HEK293 (cell line): ENCODE measurements around the gene MARCHF11.

Experiments used
- CTCF ChIA-PET: fragments of 350-600 bp; formaldehyde crosslinking; extraction: SDS; loops from one replicate; lab custom pipeline; 2021; ENCODE audit warnings: antibody characterized with exemption; lab: Yijun Ruan, JAX
- POLR2A ChIA-PET: fragments of 300-600 bp; formaldehyde crosslinking; extraction: SDS; loops from one replicate; lab custom pipeline; 2020; ENCODE audit warnings: antibody characterized with exemption, inconsistent platforms; lab: Yijun Ruan, JAX
- H3K27ac ChIP-seq: fragments of 200-500 bp; sonication (Bioruptor generic); 2 replicates; pipeline ENCODE4 v1.5.1; 2014; ENCODE audit warnings: low read depth, low read length, control low read depth, inconsistent platforms; ENCODE audit errors: extremely low read depth
- H3K36me3 ChIP-seq, 2 experiments: fragments of 200-500 bp in 1 of 2; sonication (Bioruptor generic) in 1 of 2; 1 replicate in 1 of 2; 2 replicates in 1 of 2; pipeline ENCODE4 v1.5.1; 2014 to 2017; ENCODE audit warnings: inconsistent platforms in 2 of 2, low read length in 2 of 2; ENCODE audit not compliant: control insufficient read depth in 2 of 2, insufficient read depth in 1 of 2
- H3K4me1 ChIP-seq: fragments of 200-500 bp; sonication (Bioruptor generic); 2 replicates; pipeline ENCODE4 v1.5.1; 2014; ENCODE audit warnings: mild to moderate bottlenecking, low read length, inconsistent platforms; ENCODE audit not compliant: control insufficient read depth, insufficient read depth
- H3K4me3 ChIP-seq: 2 replicates; pipeline ENCODE4 v1.5.1; 2011; ENCODE audit warnings: low read depth, mild to moderate bottlenecking, control low read depth, low read length, moderate library complexity
- H3K9me3 ChIP-seq: fragments of 200-500 bp; sonication (Bioruptor generic); 2 replicates; pipeline ENCODE4 v1.5.1; 2014; ENCODE audit warnings: low read depth, low read length, inconsistent platforms; ENCODE audit not compliant: control insufficient read depth, insufficient read depth
- KLF1 ChIP-seq: fragments of 450-650 bp; formaldehyde crosslinking; IDR thresholded peaks from 2 replicates; pipeline ENCODE4 v1.5.1; 2016; ENCODE audit warnings: missing biosample characterization, missing genetic modification characterization
- PRDM1 ChIP-seq: fragments of 450-650 bp; formaldehyde crosslinking; IDR thresholded peaks from 2 replicates; pipeline ENCODE4; 2016; ENCODE audit warnings: missing biosample characterization, missing genetic modification characterization
- SALL2 ChIP-seq: fragments of 450-650 bp; formaldehyde crosslinking; IDR thresholded peaks from 2 replicates; pipeline ENCODE4 v1.5.0; 2017; ENCODE audit warnings: missing biosample characterization, mild to moderate bottlenecking, missing genetic modification characterization, borderline replicate concordance
- ZBTB20 ChIP-seq: fragments of 450-650 bp; formaldehyde crosslinking; IDR thresholded peaks from 2 replicates; pipeline ENCODE4 v1.5.1; 2016; ENCODE audit warnings: missing biosample characterization, missing genetic modification characterization
- ZBTB7A ChIP-seq: fragments of 450-650 bp; formaldehyde crosslinking; IDR thresholded peaks from 2 replicates; pipeline ENCODE4 v1.5.1; 2016; ENCODE audit warnings: low read depth, missing biosample characterization, missing genetic modification characterization
- ZFP3 ChIP-seq: fragments of 450-650 bp; formaldehyde crosslinking; IDR thresholded peaks from 2 replicates; pipeline ENCODE4 v1.5.1; 2016; ENCODE audit warnings: low read depth, missing biosample characterization, missing genetic modification characterization
- ZFP41 ChIP-seq: fragments of 450-650 bp; formaldehyde crosslinking; IDR thresholded peaks from 2 replicates; pipeline ENCODE4 v1.5.1; 2016; ENCODE audit warnings: missing biosample characterization, missing genetic modification characterization, borderline replicate concordance
- ZNF140 ChIP-seq: fragments of 450-650 bp; formaldehyde crosslinking; IDR thresholded peaks from 2 replicates; pipeline ENCODE4 v1.5.1; 2016; ENCODE audit warnings: missing biosample characterization, missing genetic modification characterization
- ZNF211 ChIP-seq: fragments of 450-650 bp; formaldehyde crosslinking; IDR thresholded peaks from 2 replicates; pipeline ENCODE4 v1.5.1; 2016; ENCODE audit warnings: low read depth, missing biosample characterization, missing genetic modification characterization
- ZNF341 ChIP-seq: fragments of 450-650 bp; formaldehyde crosslinking; IDR thresholded peaks from 2 replicates; pipeline ENCODE4; 2016; ENCODE audit warnings: low read depth, missing biosample characterization, missing genetic modification characterization
- ZNF391 ChIP-seq: fragments of 450-650 bp; formaldehyde crosslinking; IDR thresholded peaks from 2 replicates; pipeline ENCODE4 v1.5.1; 2016; ENCODE audit warnings: low read depth, missing biosample characterization, missing genetic modification characterization, borderline replicate concordance
- ZNF48 ChIP-seq: fragments of 450-650 bp; formaldehyde crosslinking; IDR thresholded peaks from 2 replicates; pipeline ENCODE4 v1.5.1; 2016; ENCODE audit warnings: missing biosample characterization, missing genetic modification characterization
- ZNF521 ChIP-seq: fragments of 450-650 bp; formaldehyde crosslinking; IDR thresholded peaks from 2 replicates; pipeline ENCODE4 v1.5.1; 2017; ENCODE audit warnings: missing biosample characterization, mild to moderate bottlenecking, missing genetic modification characterization
- ZNF548 ChIP-seq: fragments of 450-650 bp; formaldehyde crosslinking; IDR thresholded peaks from 2 replicates; pipeline ENCODE4 v1.5.1; 2016; ENCODE audit warnings: missing biosample characterization, missing genetic modification characterization
- ZNF610 ChIP-seq: fragments of 450-650 bp; formaldehyde crosslinking; IDR thresholded peaks from 2 replicates; pipeline ENCODE4 v1.5.1; 2016; ENCODE audit warnings: missing biosample characterization, missing genetic modification characterization, borderline replicate concordance
- ZNF654 ChIP-seq: fragments of 450-650 bp; formaldehyde crosslinking; IDR thresholded peaks from 2 replicates; pipeline ENCODE4 v1.5.1; 2016; ENCODE audit warnings: low read depth, missing biosample characterization, missing genetic modification characterization
- ZNF677 ChIP-seq: fragments of 450-650 bp; IDR thresholded peaks from 2 replicates; pipeline ENCODE4 v1.5.0; 2018; ENCODE audit warnings: missing biosample characterization, mild to moderate bottlenecking, missing genetic modification characterization, moderate library complexity
- ZNF747 ChIP-seq: fragments of 450-650 bp; formaldehyde crosslinking; IDR thresholded peaks from 2 replicates; pipeline ENCODE4 v1.5.1; 2016; ENCODE audit warnings: missing biosample characterization, missing genetic modification characterization
- ZNF76 ChIP-seq: fragments of 450-650 bp; formaldehyde crosslinking; IDR thresholded peaks from 2 replicates; pipeline ENCODE4; 2016; ENCODE audit warnings: low read depth, missing biosample characterization, missing genetic modification characterization, borderline replicate concordance
- ZNF785 ChIP-seq: fragments of 450-650 bp; formaldehyde crosslinking; IDR thresholded peaks from 2 replicates; pipeline ENCODE4 v1.5.1; 2016; ENCODE audit warnings: missing biosample characterization, missing genetic modification characterization
- TF ChIP-seq, protein P1 (sequence below): fragments of 450-650 bp; formaldehyde crosslinking; IDR thresholded peaks from 2 replicates; pipeline ENCODE4 v1.5.1; 2016; ENCODE audit warnings: missing biosample characterization, missing genetic modification characterization, borderline replicate concordance
- TF ChIP-seq, protein P2 (sequence below): fragments of 450-650 bp; formaldehyde crosslinking; IDR thresholded peaks from 2 replicates; pipeline ENCODE4; 2016; ENCODE audit warnings: missing biosample characterization, missing genetic modification characterization
- TF ChIP-seq, protein P3 (sequence below): fragments of 450-650 bp; formaldehyde crosslinking; IDR thresholded peaks from 2 replicates; pipeline ENCODE4 v1.5.1; 2017; ENCODE audit warnings: missing biosample characterization, missing genetic modification characterization
- TF ChIP-seq, protein P4 (sequence below): fragments of 450-650 bp; formaldehyde crosslinking; IDR thresholded peaks from 2 replicates; pipeline ENCODE4 v1.5.1; 2016; ENCODE audit warnings: missing biosample characterization, missing genetic modification characterization
- TF ChIP-seq, protein P5 (sequence below): fragments of 450-650 bp; formaldehyde crosslinking; IDR thresholded peaks from 2 replicates; pipeline ENCODE4 v1.5.1; 2016; ENCODE audit warnings: missing biosample characterization, missing genetic modification characterization
- TF ChIP-seq, protein P6 (sequence below): fragments of 450-650 bp; formaldehyde crosslinking; IDR thresholded peaks from 2 replicates; pipeline ENCODE4 v1.5.1; 2016; ENCODE audit warnings: missing biosample characterization, missing genetic modification characterization

The MARCHF11 gene

DNA sequence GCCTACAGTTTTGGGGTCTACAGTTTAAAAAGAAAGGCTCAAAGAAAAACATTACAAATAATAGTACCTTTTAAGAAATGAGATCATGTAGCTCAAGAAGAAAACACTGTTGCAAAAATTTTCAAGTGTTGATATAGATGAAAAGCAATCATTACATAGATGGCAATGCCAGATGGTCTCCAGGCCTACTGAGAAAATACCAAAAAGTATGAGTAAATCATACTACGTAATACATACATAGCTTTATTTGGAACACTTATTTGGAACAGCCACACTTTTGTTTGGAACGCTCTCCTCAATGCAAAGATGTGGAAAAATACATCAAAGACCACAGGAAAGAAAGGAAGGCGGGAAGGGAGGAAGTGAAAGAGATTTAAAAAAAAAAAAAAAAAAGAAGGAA lies 44.1 kb downstream of the MARCHF11 start:
- H3K9me3 ChIP-seq = no peaks in the 10 kb centered on the region; the same call in 1 of the 2 replicates
- no peaks in the 10 kb centered on the region for H3K36me3 ChIP-seq
- no peak overlapping the region for H3K4me3 ChIP-seq
- TF ChIP-seq ZNF521 (tag by site-specific recombination) = no peak
- TF ChIP-seq ZNF610 (tag by site-specific recombination) = no peak
- TF ChIP-seq SALL2 (tag by site-specific recombination) = no peak
- TF ChIP-seq, protein P1, sequence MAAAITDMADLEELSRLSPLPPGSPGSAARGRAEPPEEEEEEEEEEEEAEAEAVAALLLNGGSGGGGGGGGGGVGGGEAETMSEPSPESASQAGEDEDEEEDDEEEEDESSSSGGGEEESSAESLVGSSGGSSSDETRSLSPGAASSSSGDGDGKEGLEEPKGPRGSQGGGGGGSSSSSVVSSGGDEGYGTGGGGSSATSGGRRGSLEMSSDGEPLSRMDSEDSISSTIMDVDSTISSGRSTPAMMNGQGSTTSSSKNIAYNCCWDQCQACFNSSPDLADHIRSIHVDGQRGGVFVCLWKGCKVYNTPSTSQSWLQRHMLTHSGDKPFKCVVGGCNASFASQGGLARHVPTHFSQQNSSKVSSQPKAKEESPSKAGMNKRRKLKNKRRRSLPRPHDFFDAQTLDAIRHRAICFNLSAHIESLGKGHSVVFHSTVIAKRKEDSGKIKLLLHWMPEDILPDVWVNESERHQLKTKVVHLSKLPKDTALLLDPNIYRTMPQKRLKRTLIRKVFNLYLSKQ (tag by site-specific recombination) = no peak
- no peak for TF ChIP-seq ZNF341 (tag by site-specific recombination)
- no peak for TF ChIP-seq ZNF140 (tag by site-specific recombination)
- TF ChIP-seq ZNF211 (tag by site-specific recombination) = no peak
- TF ChIP-seq ZNF654 (tag by site-specific recombination) = no peak
- TF ChIP-seq ZFP3 (tag by site-specific recombination) = no peak
- TF ChIP-seq, protein P2, sequence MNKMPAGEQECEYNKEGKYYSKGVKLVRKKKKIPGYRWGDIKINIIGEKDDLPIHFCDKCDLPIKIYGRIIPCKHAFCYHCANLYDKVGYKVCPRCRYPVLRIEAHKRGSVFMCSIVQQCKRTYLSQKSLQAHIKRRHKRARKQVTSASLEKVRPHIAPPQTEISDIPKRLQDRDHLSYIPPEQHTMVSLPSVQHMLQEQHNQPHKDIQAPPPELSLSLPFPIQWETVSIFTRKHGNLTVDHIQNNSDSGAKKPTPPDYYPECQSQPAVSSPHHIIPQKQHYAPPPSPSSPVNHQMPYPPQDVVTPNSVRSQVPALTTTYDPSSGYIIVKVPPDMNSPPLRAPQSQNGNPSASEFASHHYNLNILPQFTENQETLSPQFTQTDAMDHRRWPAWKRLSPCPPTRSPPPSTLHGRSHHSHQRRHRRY = no peak
- no peak for TF ChIP-seq ZBTB7A
- TF ChIP-seq, protein P3, sequence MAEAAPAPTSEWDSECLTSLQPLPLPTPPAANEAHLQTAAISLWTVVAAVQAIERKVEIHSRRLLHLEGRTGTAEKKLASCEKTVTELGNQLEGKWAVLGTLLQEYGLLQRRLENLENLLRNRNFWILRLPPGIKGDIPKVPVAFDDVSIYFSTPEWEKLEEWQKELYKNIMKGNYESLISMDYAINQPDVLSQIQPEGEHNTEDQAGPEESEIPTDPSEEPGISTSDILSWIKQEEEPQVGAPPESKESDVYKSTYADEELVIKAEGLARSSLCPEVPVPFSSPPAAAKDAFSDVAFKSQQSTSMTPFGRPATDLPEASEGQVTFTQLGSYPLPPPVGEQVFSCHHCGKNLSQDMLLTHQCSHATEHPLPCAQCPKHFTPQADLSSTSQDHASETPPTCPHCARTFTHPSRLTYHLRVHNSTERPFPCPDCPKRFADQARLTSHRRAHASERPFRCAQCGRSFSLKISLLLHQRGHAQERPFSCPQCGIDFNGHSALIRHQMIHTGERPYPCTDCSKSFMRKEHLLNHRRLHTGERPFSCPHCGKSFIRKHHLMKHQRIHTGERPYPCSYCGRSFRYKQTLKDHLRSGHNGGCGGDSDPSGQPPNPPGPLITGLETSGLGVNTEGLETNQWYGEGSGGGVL = no peak
- no peak for TF ChIP-seq ZNF747 (tag by site-specific recombination)
- TF ChIP-seq, protein P4, sequence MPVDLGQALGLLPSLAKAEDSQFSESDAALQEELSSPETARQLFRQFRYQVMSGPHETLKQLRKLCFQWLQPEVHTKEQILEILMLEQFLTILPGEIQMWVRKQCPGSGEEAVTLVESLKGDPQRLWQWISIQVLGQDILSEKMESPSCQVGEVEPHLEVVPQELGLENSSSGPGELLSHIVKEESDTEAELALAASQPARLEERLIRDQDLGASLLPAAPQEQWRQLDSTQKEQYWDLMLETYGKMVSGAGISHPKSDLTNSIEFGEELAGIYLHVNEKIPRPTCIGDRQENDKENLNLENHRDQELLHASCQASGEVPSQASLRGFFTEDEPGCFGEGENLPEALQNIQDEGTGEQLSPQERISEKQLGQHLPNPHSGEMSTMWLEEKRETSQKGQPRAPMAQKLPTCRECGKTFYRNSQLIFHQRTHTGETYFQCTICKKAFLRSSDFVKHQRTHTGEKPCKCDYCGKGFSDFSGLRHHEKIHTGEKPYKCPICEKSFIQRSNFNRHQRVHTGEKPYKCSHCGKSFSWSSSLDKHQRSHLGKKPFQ (tag by site-specific recombination) = no peak
- no peak for TF ChIP-seq ZNF48 (tag by site-specific recombination)
- TF ChIP-seq ZNF76 (tag by site-specific recombination) = no peak
- no peak for TF ChIP-seq PRDM1 (tag by site-specific recombination)
- ChIA-PET CTCF (interaction anchor here (0.6 to 1.1 kb wide), 3 partner anchors 19 to 982 kb away, joined by 3 read pairs; no protein-coding TSS in a partner anchor), POLR2A (no interaction called here)
- H3K27ac ChIP-seq = no peak overlapping the region
- H3K4me1 ChIP-seq = no peaks in the 10 kb centered on the region

DNA sequence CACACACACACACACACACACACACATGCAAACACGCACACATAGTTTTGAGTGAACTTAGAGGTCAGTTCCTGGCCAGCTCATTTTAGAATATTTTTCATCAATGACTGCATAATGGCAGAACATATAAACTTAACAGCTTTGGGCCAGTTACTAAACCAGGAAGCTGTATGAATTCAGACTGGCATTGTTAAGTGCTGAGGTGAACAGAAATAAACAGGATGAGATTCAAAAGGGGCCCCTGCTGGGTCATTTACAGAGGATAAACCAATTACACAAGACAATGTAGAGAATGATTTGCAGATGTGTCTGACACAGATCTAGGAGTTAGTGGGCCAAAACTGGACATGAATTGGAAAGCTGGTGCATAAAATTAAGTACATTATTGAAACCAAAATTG lies 44.6 kb downstream of the MARCHF11 start:
- no peaks in the 10 kb centered on the region for H3K4me1 ChIP-seq
- H3K27ac ChIP-seq = no peak overlapping the region
- H3K4me3 ChIP-seq = no peak overlapping the region
- no peaks in the 10 kb centered on the region; the same call in 1 of the 2 replicates for H3K9me3 ChIP-seq
- ChIA-PET CTCF (interaction anchor here (0.6 to 1.1 kb wide), 2 partner anchors 26 to 981 kb away, joined by 3 read pairs; no protein-coding TSS in a partner anchor), POLR2A (no interaction called here)
- H3K36me3 ChIP-seq = no peaks in the 10 kb centered on the region
- no peak for TF ChIP-seq PRDM1 (tag by site-specific recombination)
- TF ChIP-seq, protein P5, sequence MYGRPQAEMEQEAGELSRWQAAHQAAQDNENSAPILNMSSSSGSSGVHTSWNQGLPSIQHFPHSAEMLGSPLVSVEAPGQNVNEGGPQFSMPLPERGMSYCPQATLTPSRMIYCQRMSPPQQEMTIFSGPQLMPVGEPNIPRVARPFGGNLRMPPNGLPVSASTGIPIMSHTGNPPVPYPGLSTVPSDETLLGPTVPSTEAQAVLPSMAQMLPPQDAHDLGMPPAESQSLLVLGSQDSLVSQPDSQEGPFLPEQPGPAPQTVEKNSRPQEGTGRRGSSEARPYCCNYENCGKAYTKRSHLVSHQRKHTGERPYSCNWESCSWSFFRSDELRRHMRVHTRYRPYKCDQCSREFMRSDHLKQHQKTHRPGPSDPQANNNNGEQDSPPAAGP (tag by site-specific recombination) = no peak
- TF ChIP-seq ZNF391 (tag by site-specific recombination) = no peak
- TF ChIP-seq ZNF785 (tag by site-specific recombination) = no peak
- TF ChIP-seq KLF1 (tag by site-specific recombination) = no peak
- TF ChIP-seq, protein P6, sequence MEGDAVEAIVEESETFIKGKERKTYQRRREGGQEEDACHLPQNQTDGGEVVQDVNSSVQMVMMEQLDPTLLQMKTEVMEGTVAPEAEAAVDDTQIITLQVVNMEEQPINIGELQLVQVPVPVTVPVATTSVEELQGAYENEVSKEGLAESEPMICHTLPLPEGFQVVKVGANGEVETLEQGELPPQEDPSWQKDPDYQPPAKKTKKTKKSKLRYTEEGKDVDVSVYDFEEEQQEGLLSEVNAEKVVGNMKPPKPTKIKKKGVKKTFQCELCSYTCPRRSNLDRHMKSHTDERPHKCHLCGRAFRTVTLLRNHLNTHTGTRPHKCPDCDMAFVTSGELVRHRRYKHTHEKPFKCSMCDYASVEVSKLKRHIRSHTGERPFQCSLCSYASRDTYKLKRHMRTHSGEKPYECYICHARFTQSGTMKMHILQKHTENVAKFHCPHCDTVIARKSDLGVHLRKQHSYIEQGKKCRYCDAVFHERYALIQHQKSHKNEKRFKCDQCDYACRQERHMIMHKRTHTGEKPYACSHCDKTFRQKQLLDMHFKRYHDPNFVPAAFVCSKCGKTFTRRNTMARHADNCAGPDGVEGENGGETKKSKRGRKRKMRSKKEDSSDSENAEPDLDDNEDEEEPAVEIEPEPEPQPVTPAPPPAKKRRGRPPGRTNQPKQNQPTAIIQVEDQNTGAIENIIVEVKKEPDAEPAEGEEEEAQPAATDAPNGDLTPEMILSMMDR (tag by site-specific recombination) = no peak
- TF ChIP-seq ZFP41 = no peak
- no peak for TF ChIP-seq ZNF677
- no peak for TF ChIP-seq ZBTB20 (tag by site-specific recombination)
- TF ChIP-seq ZNF548 (tag by site-specific recombination) = no peak
